ENCODE data around the gene CFAP99.

DNA sequence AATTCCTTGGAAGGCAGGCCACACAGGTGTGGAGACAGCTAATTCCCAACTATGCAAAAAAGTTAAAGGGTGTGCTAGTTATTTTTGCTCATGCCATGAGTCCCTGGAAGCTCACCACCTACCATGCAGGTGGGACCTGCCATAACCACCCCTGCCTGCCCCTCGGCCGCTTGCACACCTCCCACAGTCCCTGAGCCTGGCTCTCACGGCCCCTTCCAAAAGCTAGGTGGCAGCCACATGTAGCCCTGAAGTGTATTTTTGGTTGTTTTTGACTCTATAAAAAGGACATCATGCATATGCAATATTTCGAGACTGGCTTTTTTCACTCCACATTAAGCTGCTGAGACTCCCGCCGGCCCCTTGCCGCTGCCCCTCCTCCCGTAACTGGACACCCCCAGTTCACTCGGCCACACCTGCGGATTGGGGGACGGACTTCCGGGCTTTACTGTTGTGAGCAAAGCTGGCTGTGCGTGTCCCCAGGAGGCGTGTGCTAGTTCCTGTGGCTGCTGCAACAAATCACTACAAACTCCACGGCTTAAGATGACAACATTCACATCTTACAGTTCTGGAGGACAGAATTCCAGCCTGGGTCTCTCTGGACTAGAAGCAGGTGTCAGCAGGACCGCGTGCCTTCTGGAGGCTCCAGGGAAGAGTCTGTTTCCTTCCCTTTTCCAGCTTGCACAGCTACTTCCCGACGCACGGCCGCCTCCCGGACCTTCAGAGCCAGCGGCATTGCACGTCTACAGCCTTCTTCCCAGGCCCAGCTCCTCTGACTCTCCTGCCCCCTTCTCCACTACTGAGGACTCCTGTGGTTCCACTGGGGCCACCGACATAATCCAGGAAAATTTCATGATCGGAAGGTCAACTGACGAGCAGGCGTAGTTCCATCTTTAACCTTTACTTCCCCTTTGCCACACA is 25.1 kb upstream of the CFAP99 start:
- TF ChIP-seq, protein P1, sequence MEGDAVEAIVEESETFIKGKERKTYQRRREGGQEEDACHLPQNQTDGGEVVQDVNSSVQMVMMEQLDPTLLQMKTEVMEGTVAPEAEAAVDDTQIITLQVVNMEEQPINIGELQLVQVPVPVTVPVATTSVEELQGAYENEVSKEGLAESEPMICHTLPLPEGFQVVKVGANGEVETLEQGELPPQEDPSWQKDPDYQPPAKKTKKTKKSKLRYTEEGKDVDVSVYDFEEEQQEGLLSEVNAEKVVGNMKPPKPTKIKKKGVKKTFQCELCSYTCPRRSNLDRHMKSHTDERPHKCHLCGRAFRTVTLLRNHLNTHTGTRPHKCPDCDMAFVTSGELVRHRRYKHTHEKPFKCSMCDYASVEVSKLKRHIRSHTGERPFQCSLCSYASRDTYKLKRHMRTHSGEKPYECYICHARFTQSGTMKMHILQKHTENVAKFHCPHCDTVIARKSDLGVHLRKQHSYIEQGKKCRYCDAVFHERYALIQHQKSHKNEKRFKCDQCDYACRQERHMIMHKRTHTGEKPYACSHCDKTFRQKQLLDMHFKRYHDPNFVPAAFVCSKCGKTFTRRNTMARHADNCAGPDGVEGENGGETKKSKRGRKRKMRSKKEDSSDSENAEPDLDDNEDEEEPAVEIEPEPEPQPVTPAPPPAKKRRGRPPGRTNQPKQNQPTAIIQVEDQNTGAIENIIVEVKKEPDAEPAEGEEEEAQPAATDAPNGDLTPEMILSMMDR (IDR thresholded peaks at IDR 0.05; ENCODE audit: borderline replicate concordance, extremely low read depth, low read length, poor library complexity, severe bottlenecking), result no peak
- no peak for TF ChIP-seq EZH2 (IDR thresholded peaks at IDR 0.05; ENCODE audit: borderline replicate concordance, low read depth, low read length, severe bottlenecking)
